Medulla oblongata (tissue), 1 donor: ENCODE measurements around the gene C6orf52.

Experiments used
- DNase-seq: peaks from one replicate; pipeline ENCODE4 v3.0.0-alpha.2; 2015; ENCODE audit errors: extremely low spot score

C6orf52 gene

DNA sequence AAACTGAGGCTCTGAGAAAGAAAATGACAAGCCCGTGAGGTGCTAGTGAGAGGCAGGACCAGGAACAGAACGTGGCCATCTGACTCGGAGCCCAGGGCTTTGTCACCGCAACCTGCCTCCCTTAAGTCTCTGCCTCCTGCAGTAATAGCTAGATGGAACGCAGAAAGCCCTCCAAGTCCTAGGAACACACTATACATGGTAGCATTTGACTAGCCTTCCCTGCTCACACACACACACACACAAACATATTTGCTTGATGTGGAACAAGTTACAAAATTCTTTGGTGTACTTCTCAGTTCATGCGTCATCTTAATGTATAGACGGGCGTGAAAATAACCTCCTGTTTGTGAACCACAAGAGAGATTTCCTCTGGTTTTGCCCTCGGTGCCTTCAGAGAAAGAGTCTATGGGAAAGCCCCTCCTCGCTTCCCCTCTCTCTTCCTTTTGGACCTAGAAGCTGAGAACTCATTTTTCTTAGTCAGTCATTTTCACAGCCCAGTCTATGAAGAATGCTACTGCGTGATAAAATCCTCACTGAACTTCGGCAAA, 38.8 kb downstream of the C6orf52 start:
- DNase-seq = no peak

DNA sequence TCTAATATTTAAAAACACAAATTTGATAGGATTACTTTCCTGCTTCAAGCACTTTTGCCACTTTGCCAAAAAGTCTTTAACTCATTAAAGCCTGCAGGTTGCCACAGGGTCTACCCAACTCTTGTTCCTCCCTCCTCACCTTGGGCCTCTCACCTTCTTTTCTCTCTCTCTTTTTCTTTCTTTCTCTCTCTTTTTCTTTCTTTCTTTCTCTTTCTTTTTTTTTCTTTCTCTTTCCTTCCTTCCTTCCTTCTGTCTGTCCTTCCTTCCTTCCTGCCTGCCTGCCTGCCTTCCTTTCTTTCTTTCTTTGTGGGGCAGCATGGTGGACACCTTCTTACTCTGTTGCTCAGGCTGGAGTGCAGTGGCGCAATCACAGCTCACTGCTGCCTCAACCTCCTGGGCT, 50.2 kb downstream of the C6orf52 start:
- DNase-seq = no peak

DNA sequence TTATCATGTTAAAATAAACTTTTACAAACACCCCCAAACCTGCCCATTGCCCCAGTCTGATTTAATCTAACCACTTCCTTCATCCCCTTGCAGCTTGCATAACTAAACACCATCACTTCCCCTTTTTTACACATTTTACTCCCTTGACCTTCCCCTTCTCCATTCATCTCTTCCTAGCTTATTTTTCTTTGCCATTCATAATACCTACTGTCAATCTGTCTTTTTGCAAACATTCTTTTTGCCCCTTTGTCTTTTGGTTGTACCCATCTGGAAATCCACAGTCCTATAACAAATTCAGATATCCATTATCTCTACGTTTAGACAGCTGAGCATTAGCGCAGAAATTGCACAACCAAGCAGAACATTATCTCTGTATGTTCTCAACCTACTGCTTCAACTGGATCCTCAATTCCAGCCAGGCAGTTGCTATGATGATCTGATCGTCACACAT, 51.2 kb downstream of the C6orf52 start:
- DNase-seq = peak; percentile 29

DNA sequence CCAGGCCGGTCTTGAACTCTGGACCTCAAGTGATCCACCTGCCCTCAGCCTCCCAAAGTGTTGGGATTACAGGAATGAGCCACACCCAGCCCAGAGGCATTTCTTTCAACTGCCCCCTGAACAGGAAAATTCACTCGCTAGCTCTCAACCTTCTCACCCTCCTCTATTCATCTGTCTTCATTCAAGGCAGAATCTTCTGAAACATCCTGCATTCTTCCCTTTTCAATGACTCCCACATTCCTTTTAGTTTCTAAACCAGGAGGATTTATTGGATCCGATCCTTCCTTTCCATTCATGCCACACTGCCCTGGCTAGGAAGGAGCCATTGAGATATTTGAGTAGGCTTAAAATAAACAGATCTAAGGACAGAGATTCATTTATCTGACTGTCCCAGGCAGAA, 52.9 kb downstream of the C6orf52 start:
- DNase-seq = no peak

DNA sequence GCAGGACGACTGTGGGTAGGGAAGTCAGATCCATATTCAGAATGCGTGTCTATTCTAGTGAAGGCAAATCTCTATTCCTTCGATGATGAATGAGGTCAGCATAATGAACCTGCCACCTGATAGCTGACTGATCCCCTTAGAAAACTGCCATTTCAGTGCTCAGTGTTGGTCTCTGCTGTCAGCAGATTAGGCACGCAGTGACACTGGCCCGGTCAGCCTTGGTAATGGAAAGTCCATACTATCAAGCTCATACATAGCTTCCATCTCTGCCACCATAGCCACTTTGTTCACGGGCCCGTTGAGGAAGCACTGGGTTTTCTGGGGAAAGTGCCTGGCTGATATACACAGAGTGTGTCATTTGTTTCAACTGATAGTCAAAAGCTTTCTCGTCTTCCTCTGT, 54.0 kb downstream of the C6orf52 start:
- no peak for DNase-seq

DNA sequence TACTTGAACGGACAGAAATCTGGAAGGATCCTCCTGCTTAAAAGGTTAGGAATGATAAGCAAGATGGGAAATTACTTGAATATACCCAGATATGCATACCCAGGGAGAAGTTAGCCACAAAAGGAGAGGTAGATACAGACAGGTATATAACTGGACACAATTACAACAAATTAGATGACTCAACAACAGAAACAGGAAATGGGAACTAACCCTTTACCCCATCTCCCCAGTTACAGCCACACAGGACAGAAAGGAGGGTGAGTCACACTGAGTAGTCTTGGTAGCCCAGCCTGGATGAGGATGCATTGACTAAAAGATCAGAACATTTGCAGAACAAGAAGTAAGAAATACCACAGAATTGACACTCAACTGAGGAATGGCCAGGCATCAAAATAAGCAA, 61.2 kb downstream of the C6orf52 start:
- DNase-seq = no peak

DNA sequence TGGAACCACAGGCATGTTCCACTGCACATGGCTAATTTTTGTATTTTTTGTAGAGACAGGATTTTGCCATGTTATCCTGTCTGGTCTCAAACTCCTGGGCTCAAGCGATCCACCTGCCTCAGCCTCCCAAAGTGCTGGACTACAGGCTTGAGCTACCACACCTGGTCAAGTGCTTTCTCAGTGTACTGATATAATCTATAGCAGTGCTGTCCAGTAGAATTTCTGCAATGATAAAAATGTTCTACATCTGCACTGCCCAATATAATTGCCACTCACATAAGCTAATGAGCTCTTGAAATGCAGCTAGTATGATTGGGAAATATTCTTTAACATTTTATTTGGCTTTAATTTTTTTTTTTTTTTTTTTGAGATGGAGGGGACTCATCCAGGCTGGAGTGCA, 64.2 kb downstream of the C6orf52 start:
- DNase-seq = no peak

DNA sequence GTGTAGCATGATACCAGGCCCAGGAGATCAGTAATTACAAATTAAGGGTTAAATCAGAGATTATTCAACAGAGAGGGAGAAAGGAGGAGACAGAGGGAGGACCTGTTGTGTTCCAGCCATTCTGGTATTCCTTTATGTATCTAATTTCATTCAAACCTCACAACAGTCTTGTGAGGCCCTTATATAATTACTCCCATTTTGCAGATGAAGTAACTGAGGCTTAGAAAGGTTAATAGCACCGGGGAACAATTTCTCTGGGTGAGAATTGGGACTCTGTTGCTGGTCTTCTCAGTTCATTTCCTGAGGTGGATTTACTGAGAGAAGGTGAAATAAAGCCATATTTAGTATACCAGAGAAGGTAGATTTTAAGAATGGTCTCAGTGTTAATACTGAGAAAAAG, 66.6 kb downstream of the C6orf52 start:
- DNase-seq = no peak

DNA sequence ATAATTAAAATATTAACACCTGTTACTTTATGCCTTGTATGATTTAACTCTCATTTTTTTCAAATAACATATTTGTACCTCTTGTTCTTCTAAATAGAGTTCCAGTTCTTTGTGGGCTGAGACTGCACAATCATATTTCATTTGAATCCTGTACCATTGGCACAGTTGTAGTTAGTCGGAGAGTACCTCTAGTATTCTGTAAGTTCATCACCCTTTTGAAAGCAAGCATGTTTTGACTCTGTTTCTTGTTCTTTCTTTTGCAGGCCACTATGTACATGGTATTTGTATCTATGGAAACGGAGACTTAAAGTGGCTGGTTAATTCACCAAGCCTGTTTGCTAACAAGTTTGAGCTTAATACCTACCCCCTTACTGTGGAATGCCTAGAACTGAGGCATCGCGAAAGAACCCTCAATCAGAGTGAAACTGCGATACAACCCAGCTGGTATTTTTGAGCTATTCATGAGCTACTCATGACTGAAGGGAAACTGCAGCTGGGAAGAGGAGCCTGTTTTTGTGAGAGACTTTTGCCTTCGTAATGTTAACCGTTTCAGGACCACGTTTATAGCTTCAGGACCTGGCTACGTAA, 68.2 kb downstream of the C6orf52 start:
- no peak for DNase-seq

DNA sequence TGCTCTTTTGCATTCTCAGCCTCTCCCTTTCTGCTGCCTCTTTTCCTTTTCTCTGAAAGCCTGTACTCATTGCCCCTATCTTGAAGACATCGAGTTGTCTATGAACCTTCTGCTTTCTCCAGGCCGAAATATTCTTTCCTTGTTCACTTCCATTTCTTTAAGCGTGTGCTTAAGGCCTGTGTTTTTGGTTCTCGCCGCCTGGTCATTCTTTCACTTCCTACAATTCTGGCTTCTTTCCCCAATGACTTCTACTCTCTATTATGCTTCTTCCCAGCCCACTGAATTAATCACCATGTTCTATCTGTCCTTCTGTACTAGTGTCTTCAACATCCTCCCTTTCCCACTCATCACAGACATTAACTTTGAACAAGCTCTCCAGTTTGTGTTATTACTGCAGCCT, 69.6 kb downstream of the C6orf52 start:
- DNase-seq = no peak

DNA sequence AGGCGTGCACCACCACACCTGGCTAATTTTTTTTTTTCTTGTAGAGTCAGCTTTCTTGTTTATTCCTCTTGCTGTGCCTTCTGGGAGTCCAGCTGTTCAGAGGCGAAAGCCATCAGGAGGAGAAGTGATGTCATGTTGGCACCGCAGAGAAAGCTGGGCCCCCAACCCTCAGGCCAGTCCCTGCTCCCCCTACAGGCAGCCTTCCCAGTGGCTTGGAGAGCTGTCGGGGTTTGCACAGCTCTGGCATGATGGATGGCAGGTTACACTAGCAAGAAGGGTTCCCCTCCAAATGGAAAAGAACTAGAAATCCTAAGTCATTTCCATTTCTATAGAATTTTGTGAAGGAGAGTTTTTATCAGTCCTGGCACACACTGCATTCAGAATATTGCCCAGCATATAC, 72.6 kb downstream of the C6orf52 start:
- DNase-seq = no peak
